ENCODE measurements around the gene CCDC192. TPM values are rescaled to one million over a fixed set of nuclear protein-coding genes. Genes with fewer than 3 reads are reported as not detected.

CCDC192 gene
- total RNA-seq, 1 experiment from 2014 or later = not detected

- no peak for DNase-seq (ENCODE audit: low spot score)
- no peaks in the 10 kb centered on the region for H3K9me3 ChIP-seq (ENCODE audit: low read depth, low read length, poor library complexity, severe bottlenecking)
- no peak overlapping the region for H3K27ac ChIP-seq (ENCODE audit: low read depth, low read length, poor library complexity, severe bottlenecking)
- no peak overlapping the region for H3K4me3 ChIP-seq (ENCODE audit: low read depth, low read length, poor library complexity, severe bottlenecking)
- intact Hi-C loops (cut with micrococcal nuclease; ENCODE audit: unreplicated experiment) = no loop called here
- no peaks in the 10 kb centered on the region for H3K27me3 ChIP-seq (replicated peaks; ENCODE audit: insufficient read depth, low read depth, low read length, poor library complexity)
- TF ChIP-seq CTCF (conservative IDR thresholded peaks at IDR 0.05; ENCODE audit: low read depth, low read length) (no peak), EZH2 (IDR thresholded peaks at IDR 0.05; ENCODE audit: borderline replicate concordance, low read depth, low read length, poor library complexity, severe bottlenecking) (no peak)
- no peaks in the 10 kb centered on the region for H3K36me3 ChIP-seq (ENCODE audit: insufficient read depth, low read length, poor library complexity, severe bottlenecking)
- no TSS peak for BruUV-seq (replicated peaks)
- H3K4me1 ChIP-seq (ENCODE audit: insufficient read depth, low read length, poor library complexity, severe bottlenecking) = no peaks in the 10 kb centered on the region
- CTCF ChIA-PET = no interaction called here
- POLR2A ChIA-PET (ENCODE audit: low non-redundant PET) = no interaction called here
These were observed 219.4 kb downstream of the CCDC192 start for GRCh38 chr5:127922603-127923002.

GRCh38 chr5:127923804-127924570 is 220.8 kb downstream of the CCDC192 start:
- H3K4me1 ChIP-seq (ENCODE audit: insufficient read depth, low read length, poor library complexity, severe bottlenecking) = no peaks in the 10 kb centered on the region
- H3K9me3 ChIP-seq (ENCODE audit: low read depth, low read length, poor library complexity, severe bottlenecking) = no peaks in the 10 kb centered on the region
- no peak for DNase-seq (ENCODE audit: low spot score)
- no peaks in the 10 kb centered on the region for H3K27me3 ChIP-seq (replicated peaks; ENCODE audit: insufficient read depth, low read depth, low read length, poor library complexity)
- no peak overlapping the region for H3K27ac ChIP-seq (ENCODE audit: low read depth, low read length, poor library complexity, severe bottlenecking)
- intact Hi-C loops (cut with micrococcal nuclease; ENCODE audit: unreplicated experiment) = no loop called here
- H3K36me3 ChIP-seq (ENCODE audit: insufficient read depth, low read length, poor library complexity, severe bottlenecking) = no peaks in the 10 kb centered on the region
- TF ChIP-seq CTCF (conservative IDR thresholded peaks at IDR 0.05; ENCODE audit: low read depth, low read length) (no peak), EZH2 (IDR thresholded peaks at IDR 0.05; ENCODE audit: borderline replicate concordance, low read depth, low read length, poor library complexity, severe bottlenecking) (no peak)
- H3K4me3 ChIP-seq (ENCODE audit: low read depth, low read length, poor library complexity, severe bottlenecking) = no peak overlapping the region
- no TSS peak for BruUV-seq (replicated peaks)
- CTCF ChIA-PET = no interaction called here
- POLR2A ChIA-PET (ENCODE audit: low non-redundant PET) = no interaction called here

- Histone ChIP-seq H3K27me3 (replicated peaks; ENCODE audit: insufficient read depth, low read depth, low read length, poor library complexity) (no peaks in the 10 kb centered on the region), H3K9me3 (ENCODE audit: low read depth, low read length, poor library complexity, severe bottlenecking) (no peaks in the 10 kb centered on the region), H3K4me1 (ENCODE audit: insufficient read depth, low read length, poor library complexity, severe bottlenecking) (no peaks in the 10 kb centered on the region), H3K4me3 (ENCODE audit: low read depth, low read length, poor library complexity, severe bottlenecking) (no peak overlapping the region), H3K27ac (ENCODE audit: low read depth, low read length, poor library complexity, severe bottlenecking) (no peak overlapping the region), H3K36me3 (ENCODE audit: insufficient read depth, low read length, poor library complexity, severe bottlenecking) (no peaks in the 10 kb centered on the region)
- POLR2A ChIA-PET (ENCODE audit: low non-redundant PET) = no interaction called here
- CTCF ChIA-PET = no interaction called here
- BruUV-seq (replicated peaks) = no TSS peak
- no peak for DNase-seq (ENCODE audit: low spot score)
- intact Hi-C loops (cut with micrococcal nuclease; ENCODE audit: unreplicated experiment) = no loop called here
- TF ChIP-seq CTCF (conservative IDR thresholded peaks at IDR 0.05; ENCODE audit: low read depth, low read length) = no peak
These were observed 221.4 kb downstream of the CCDC192 start for GRCh38 chr5:127924606-127925005.
